IPS DF 4.7 (cell line): ENCODE results near the gene BID.

ENCODE experiments used
- DNase-seq: peaks from one replicate; pipeline ENCODE4 v3.0.0-alpha.2; 2013; ENCODE audit warnings: low spot score; ENCODE audit errors: extremely low read depth

Gene BID

DNA sequence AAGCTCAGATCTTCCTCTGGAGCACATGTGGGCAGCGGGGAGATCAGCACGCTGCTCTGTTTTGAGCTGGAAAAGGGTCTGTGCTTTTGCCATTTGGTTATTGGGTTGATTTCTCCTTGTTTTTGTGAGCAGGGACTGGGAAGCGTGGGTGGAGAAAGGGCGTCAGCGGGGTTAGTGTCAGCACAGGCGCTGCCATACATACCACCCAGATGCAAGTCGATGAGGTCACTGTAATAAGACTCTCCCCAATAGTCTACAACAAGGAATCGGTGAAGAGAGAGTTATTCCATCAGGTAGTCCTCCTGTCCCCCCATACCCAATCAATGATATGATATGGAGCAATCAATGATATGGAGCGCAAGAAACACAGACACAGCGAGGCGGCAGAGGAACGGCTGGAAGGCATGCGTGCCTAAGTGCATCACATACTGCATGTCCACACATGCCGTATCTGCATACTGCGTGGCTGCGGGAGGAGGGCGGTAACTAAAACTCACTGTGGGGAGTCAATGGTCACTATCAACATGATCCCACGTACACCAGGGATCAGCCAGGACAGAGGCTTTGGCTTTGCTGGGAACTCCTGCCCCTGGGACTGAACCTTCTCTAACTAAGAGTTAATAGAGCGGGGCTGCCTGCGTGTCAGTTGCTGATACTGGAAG lies 29.5 kb upstream of the BID start:
- no peak for DNase-seq

DNA sequence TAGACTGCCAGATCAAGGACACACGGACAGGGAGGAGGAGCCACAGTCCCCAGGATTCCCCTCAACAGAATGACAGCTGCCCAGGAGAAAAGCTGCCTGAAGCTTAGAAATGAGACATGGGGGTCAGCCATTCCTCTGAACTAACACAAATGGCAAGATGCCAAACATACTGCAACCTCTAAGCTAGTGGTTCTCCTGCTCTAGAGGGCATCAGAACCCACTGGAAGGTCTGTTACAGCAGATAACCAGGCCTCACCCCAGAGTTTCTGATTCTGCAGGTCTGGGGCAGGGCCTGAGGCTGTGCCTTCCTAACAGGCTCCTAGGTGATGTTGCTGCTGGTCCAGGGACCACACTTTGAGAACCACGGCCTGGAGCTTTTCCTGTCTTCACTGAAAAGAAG lies 28.6 kb upstream of the BID start:
- DNase-seq, result no peak

DNA sequence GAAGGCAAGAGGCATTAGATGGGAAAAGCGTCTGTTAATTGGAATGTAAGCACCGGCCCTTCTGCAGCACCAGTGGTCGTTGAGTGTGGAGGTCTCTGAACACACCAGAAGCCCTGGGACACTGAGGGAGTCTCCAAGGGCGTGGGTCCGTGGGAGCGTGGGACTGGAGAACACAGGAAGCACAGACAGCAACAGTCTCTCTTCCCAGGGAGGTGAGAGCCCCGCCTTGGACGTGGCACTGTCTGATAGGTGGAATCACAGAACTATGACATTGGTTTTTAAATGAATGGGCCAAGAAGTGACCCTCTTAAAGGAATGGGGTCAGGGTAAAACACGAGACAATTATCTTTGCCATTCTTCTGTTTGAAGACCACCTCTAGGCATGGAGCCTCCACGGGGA lies 28.1 kb upstream of the BID start:
- DNase-seq, result no peak

DNA sequence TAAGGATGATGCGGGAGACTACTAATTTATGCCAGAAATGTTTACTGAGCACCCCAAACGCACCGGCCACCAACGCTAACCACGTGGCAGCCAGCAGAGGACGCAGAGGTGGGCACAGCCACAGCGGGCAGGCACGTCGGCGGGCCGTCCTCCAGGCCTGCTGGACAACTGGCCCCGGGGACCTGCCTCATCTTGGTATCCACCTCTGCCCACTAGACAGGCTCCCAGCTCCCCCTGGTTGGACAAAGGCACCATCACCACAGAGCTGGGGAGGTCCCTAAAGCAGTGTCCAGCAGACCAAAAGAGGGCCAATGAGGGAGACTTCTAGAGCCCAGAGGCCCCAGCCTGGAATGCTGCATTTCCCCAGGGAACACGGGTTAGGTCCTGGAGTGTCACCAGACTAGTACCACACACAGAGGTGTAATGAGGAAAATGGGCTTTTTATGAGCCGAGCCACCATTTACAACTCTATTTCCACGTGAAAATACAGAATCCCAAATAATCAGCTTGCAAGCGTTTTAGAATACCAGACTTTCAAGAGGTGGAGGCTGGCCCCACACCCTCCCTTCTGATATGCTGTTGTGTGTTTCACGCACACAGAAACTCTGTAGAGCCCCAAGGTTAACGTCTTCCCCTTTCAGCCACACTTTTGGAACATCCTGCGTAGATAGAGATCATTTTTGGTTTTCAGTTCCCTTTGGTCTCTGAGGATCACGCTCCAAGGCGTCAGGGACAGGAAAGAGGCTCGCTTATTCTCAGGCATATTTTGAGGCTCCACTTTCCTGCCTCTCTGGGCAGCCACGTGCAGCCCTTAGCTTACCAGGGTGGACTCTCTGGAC lies 23.7 kb upstream of the BID start:
- DNase-seq, result no peak

DNA sequence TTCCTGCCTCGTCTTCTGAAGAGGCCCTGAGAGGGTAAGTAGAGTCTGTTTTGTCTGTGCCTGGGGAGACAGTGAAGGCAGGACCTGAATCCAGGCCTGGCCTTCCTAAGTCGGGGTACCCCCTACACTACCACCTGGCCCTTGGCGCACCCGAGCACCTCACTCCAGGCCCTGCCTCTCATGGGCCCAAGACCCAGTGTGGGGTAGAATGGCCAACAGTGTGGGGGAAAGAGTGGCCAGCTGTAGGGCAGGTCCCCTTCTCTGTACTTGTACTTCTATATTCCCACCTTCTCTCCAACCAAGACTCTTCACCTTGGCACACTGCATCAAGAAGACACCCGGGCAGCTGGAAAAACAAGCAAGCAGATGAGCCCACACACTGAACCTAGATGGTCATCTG lies 22.4 kb upstream of the BID start:
- no peak for DNase-seq

DNA sequence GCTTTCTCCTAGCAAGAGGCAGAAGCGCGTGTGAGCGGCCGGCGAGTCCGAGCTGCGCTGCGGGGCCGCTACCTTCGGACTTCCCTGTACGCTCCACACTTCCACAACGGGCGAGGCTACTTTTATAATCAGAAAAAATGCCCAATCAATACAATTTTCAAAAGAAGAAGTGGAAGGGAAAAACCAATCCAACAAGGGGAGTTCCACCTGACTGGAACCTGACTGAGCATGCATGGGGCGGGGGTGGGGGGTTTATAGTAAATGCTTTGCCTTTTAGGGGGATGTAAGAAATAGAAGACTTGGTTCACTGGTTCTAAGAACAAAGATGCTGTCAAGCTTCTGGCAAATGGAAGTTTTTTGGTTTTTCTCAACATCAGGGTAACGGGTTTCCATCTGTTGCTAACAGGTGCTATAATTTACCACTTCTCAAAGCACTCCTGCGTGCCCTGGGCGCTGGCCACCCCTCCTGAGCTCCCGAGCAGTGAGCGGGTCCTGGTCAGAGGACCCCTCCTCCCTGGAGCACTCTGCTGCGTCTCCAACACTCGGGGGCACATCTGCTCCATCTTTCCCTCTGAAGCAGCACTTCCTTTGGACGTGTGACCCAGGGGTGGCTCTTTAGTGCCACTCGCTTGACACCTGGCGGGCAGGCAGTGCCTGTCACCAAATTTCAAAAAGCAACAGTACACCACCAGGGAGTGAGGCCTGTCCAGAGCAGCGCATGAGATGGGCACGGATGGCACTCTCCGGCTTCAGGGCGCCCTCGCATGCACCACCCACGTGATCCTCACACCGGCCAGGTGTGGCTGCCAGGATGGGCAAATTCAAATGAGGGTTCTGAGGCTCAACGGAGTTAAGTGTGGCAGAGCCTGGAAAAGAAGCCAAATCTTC lies 21.6 kb upstream of the BID start:
- DNase-seq, result no peak

DNA sequence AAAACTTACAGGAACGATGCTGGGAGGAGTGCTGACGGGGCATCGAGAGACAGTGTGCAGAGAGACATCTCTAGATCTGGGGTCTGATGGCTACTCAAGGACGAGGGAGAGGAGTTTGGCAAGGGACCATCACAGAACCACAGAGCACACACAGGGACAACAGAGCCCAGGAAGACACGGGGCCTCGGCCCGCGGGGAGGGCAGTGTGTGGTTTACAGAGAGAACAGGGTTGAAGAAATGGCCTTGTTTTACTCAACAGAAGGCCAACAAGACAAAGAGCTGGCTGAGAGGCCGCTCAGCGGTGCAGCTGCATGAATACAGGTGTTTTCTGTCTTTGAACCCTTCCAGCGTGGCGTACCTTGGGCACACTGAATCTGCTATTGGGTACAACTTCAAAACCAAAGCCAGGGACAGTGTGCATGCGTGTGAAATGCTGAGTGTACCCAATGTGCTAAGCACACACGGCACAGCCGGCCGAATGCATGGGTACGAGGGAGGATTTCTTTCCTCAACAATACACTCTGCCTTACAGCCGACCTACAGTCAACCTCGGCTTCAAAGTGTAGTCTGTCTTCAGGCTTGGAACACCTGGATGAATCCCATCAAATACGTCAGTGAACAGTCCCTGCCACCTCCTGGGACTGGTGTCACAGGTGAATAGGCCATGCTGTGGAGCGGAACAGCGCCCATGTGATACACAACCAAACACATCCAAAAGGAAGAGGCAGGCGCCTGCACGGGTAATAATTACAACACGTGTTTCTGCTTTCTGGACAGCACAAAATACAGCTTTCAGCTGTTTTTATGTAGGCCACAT lies 20.7 kb upstream of the BID start:
- DNase-seq, result no peak

DNA sequence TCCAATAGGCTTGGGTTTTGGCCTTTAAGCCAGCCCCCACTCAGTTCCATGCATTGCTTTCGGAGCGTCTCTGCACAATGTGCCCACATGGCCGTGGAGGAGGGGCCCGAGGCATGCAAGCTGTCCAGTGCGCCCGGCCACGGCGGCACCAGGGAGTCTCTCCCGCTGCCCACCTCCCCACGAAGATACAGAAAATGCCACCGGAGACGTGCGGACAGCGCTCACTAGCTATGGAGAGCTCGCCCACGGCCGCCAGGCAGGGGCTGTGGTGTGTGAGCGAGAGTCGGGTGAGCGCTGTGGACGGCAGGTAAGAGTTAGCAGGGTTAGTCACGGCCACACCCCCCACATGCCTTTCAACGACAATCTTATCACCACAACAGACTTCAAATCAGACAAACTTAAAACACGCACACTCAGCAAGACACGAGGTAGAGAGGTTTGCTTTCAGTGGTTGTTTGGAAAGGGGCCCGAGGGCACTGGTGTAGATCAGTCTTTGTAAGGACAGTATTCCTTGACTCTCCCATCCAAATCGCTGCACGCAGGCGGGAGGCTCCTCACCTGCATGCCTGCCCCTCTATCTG lies 18.7 kb upstream of the BID start:
- DNase-seq, result no peak

DNA sequence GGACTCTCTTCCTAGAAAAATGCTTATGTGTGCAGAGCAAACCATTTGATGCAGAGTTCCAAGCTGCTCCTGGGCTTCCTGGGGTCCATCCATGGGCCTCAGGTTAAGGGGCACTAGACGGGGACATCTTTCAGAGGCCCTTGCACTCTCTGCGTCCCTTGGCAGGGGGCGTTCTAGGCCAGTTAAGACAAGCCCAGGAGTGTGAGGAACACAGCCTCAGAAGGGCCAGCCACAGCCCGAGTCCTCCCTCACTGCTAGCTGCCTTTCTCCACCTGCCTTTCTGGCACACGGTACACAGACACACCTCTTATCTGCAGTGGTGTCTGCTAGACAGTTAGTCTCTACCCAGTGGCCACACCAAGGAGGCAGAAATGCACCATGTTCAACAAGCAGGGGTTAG lies 18.0 kb upstream of the BID start:
- DNase-seq, result no peak

DNA sequence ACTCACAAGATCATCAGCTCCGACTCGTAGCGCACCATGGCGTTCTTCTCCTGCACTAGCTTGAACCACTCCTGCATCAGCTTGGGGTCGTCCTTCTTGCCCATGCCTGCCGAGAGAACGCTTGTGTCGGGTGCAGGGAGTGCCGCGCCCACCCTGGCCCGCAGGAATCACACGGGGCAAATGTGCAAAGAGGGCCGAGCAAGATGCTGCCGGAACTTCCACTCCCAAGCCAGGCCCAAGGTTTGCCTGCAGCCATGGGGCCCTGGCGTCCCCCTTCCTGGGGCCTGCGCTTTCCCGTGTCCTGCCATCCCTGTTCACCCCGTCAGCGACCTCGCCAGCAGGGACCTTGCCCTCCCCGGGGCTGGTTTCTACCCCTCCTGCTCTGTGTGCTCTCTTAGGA lies 16.9 kb upstream of the BID start:
- DNase-seq, result no peak

DNA sequence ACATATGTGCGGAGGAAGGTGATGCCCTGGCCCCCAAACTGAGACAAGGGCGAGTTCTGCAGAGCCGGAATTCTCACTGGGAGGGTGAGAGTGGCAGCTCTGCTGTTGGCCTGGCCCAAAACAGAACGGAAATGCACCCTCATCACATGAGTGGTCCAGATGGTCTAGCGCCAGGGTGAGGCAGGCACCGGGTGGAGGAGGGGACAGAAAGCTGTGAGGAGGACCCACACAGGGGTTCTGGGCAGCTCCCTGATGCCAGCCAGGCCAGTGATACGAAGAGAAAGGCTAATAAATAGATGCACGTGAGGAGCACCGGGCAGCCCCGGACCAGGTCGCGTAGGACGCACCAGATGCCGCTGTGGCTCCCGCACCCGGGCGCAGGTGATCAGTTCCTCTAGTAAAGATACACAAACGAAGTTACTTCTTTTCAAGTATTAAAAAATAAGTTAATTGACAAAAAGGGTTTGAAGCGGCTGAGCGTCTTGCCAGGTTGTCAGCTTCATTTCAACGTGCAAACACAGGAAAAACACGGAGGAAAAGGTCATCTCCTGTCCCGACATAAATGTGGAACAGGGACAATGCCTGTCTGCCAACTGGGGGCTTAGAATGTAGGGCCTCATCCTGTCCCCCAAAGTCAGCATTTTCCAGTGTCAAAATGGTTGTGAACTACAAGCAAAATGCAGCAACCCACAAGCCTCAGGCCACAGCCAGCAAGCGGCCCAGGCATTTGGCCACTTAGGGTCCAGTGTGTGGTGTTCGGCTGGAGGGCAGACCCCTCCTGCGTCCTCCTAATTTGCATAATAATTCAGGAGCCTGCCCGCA lies 15.3 kb upstream of the BID start:
- no peak for DNase-seq

DNA sequence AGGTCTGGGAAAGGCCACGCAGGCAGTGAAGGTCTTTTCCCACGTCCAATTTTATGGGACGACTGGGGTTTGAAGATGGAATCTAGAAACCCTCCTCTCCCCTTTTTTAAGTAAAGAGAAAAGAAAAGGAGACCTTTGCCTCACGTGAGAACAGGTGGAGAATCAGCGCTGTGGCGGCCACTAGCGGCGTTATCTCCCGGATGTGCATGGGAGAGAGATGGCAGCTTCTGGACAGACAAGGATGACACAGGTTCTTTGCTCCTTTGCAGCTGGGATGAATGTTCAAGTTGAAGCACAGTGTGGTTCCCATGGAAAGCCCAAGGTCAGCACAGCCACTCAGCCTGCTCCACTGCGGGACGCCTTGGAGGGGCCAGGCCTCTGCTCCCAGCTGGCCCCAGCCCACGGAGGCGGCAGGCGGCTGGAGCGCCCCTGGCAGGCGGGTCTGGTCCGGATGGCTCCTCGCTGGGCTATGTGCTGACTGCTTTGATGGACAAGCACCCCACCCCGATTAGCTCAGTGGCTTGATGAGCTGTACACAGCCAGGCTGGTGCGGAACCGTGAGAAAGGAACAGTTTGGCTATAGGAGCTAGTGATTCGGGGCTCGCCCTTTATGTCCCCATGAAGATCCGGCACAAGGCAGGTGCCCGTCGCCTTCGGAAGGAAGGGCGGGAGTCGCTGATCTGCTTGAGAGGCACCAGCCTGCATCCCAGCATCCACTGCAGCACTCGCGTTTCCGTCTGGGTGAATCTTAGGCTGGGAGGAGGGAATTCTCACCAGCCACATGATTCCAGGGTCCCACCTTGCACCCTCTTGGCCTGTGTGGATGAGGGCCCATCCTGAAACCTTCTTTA lies 14.5 kb upstream of the BID start:
- no peak for DNase-seq

DNA sequence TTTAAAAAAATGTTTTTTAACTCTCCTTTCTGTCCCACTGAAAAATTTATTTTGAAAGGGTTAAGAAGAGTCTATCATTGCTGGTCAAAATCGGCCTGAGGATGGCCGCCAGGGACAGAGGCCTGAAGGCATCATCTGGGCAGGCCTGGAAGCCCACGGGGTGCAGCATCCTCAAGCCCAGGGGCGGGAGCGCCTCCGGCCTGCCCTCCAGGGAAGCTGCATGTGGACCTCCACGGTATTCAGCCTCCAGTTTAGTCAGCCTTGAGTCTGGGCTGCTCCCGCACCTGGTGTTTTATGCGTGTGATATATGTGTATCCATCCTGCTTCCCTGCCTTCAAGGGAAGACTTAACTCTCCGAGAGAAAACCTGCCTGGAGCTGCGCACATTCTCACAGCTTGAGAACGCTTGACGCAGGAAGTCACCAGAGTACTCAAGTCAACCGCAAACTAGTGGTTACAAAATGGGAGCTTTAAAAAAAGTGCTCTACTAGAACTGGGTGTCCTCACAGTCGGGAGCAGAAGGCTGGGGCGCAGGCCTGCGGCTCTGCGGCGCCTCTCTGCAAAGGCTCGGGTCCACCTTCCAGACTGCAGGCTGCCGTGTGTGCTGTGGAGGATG lies 13.6 kb upstream of the BID start:
- DNase-seq, result no peak

DNA sequence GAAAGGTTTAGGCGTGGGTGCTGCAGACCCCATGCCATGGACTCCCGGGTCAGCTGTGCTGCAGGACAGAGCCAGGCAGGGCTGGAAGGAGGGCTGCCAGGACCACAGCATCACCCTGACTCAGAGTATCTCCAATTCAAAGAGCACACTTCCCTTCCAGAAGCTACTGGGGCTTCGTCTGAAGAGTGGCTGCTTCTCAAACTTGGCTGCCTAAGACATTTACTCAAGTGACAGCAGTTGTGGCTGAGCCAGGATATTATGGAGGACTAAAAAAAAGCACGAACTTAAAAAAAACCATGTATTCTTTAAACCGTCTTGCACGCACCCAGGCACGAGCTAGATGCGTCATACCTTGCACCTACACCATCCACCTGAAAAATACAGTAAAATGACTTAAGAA lies 13.0 kb upstream of the BID start:
- no peak for DNase-seq

DNA sequence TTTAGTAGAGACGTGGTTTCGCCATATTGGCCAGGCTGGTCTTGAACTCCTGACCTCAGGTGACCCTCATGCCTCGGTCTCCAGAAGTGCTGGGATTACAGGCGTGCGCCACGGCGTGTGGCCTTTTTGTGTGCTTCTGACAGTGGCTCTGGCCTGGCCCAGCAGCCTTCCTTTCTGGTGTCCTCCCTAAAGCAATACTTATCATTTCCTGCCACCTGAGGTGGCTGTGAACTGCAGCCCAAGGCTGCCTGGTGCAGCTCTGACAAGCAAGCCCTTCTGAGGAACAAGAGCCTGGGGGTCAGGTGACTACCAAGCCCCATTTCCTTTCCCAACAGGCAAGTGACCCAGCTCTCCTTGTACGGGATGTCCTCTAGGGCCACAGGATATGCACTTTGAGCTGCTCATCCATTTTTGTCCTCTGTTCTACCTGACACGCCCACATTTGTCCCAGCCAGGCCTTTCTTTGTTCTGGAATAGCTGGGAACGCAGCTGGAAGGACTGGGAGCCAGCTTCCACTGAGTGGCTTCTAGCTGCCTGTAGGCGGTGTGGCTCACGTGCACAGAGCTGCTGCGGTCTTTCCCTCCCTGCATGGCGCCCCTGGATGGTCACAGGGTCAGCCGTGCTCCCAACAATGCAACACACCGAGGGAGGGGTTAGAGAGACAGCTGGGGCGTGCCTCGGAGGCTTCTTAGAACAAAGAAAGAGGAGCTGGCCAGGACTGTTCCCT lies 12.3 kb upstream of the BID start:
- DNase-seq, result no peak

DNA sequence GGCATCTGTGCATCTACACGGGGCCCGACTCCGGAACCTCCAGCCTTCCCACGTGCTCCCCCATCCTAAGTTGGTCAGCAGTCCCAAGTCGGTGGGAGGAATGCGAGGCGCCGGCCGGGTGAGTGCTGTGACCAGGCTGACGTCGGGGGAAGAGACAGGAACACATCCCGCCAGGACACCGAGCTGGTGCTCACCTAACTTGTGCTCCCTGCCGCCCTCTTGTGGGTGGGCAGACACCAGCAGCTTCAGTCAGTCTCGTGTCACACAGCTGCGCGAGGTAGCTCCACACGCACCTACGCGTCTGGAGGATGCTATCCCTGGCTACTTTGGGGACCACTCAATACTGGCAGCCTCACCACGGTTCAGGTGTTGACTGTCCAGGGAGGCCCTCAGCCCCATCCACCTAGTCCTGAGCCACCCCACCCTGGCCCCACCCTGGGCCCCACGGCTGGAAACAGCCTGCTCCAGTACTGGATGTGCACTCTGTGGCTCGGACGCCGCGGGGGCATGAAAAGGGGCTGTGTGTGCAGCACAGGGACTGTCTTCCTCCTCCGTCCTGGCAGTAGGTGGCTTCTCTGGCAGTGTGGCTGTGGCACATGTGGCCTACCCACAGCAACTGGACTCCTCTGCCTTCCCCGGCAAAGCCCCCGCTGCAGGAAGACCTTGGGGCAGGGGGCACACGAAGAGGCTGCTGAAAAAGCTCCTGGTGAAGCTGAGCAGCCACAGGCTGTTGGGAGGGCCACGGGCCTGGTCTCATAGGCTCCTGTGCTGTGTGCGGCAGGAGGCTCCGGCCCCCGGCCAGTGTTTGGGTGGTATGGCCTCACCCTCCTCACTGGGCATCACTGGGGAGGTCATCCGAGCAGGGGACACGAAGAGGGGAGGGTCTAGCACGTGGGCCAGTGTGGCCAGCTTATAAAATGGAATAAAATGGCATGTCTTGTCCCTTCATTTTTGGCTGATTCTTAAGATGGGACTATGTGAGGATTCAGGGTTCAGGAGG lies 11.2 kb upstream of the BID start:
- peak; percentile 82 for DNase-seq

DNA sequence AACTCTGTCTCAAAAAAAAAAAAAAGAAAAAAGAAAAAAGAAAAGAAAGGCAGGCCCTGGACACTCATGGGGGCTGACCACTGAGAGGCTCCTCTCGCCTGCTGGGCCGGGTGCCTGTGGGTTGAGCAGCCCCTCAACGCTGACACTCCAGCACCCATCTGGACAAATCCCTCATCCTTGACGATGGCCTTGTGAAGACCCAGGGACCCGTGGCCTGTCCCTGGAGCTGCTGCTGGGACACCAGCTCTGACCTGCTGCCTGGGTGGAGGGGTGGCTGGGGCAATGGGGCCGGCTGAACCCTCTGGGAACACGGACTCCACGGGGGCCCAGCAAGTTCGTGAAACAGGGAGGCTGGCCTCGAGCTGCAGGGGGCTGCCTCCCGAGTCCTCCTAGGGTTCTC lies 10.5 kb upstream of the BID start:
- no peak for DNase-seq
